Lower lobe of right lung (tissue), 2 donors: ENCODE measurements around the gene BACH2. TPM values are rescaled to one million over a fixed set of nuclear protein-coding genes. Genes with fewer than 3 reads are reported as not detected.

Experiments
- ATAC-seq, 2 donors: fragments of 200-7000 bp; cut with Tn5 transposase; one replicate each; pipeline ENCODE4 v1.9.1; 2020 to 2022; ENCODE audit warnings: mild to moderate bottlenecking in 2 of 2, moderate library complexity in 2 of 2
- DNase-seq: peaks from one replicate; pipeline ENCODE4 v3.0.0-alpha.2; 2020
- H3K27ac ChIP-seq: fragments of 200-600 bp; one replicate; pipeline ENCODE4 v1.8.0; 2022
- H3K27me3 ChIP-seq: fragments of 200-600 bp; one replicate; pipeline ENCODE4 v1.8.0; 2022; ENCODE audit warnings: low read depth
- H3K36me3 ChIP-seq: fragments of 200-600 bp; one replicate; pipeline ENCODE4 v1.8.0; 2022; ENCODE audit warnings: mild to moderate bottlenecking
- H3K4me1 ChIP-seq: fragments of 200-600 bp; one replicate; pipeline ENCODE4 v1.8.0; 2022
- H3K4me3 ChIP-seq: fragments of 200-600 bp; one replicate; pipeline ENCODE4 v1.8.0; 2022; ENCODE audit warnings: mild to moderate bottlenecking
- H3K9me3 ChIP-seq: fragments of 200-600 bp; one replicate; pipeline ENCODE4 v1.8.0; 2022
- intact Hi-C: fragments of 100-400 bp; cut with DNase I; formaldehyde crosslinking; loops from one replicate; pipeline ENCODE4 v1.11.0; 2022
- total RNA-seq: library from RNA; stranded (reverse); fragmentation: NEBNext Ultra II Directional; extraction: Animal tissue kit (Norgen Biotek cat#: 25700); gene quantifications from one replicate; pipeline ENCODE4 v1.2.1, GENCODE V29; 2021
- TF ChIP-seq, protein P1 (sequence below): fragments of 200-600 bp; IDR thresholded peaks from one replicate; pipeline ENCODE4 v1.8.0; 2022; ENCODE audit warnings: antibody characterized with exemption, mild to moderate bottlenecking
- donor health status: DM: no; HTN: yes; CAD: no; lungs with severe emphysema.

Gene BACH2
- total RNA-seq, 1 donor from 2014 or later: 6.3 TPM

DNA sequence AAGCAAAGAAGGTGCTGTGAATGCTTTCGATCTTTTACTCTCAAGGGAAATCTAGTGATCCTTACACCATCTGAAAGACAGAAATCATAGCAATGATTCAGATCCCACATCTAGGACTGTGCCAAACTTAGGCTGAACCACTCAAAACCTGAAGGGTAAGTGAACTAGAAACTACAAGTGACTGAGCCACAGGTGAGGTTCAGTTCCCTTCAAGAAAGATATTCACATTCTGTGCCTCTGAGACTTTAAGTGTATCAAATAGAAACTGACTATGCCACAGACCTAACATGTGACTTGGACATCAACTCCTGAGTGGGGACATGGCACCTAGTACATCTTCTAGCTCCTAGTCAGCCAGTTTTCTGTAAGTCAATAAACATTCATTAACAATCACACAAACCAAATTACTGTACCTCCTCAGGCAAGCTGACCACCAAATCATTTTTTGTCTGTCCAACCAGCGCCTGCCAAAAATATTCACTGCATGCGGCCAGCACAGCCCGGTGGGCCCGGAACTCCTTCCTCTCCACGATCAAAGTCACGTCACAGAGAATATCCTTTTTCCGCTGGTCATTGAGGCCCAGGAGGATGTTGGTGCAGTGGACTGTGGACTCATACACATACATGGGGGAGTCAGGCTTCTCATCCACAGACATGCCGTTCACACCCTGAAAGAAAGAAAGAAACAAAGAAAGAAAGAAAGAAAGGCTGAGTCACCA lies 288.3 kb downstream of the BACH2 start:
- intact Hi-C loops: no loop called here
- Histone ChIP-seq H3K4me1 (no peaks in the 10 kb centered on the region), H3K27ac (no peak overlapping the region), H3K36me3 (no peaks in the 10 kb centered on the region), H3K4me3 (no peak overlapping the region), H3K27me3 (no peaks in the 10 kb centered on the region), H3K9me3 (no peaks in the 10 kb centered on the region)
- DNase-seq (no peak), ATAC-seq (no peak)
- TF ChIP-seq, protein P1, sequence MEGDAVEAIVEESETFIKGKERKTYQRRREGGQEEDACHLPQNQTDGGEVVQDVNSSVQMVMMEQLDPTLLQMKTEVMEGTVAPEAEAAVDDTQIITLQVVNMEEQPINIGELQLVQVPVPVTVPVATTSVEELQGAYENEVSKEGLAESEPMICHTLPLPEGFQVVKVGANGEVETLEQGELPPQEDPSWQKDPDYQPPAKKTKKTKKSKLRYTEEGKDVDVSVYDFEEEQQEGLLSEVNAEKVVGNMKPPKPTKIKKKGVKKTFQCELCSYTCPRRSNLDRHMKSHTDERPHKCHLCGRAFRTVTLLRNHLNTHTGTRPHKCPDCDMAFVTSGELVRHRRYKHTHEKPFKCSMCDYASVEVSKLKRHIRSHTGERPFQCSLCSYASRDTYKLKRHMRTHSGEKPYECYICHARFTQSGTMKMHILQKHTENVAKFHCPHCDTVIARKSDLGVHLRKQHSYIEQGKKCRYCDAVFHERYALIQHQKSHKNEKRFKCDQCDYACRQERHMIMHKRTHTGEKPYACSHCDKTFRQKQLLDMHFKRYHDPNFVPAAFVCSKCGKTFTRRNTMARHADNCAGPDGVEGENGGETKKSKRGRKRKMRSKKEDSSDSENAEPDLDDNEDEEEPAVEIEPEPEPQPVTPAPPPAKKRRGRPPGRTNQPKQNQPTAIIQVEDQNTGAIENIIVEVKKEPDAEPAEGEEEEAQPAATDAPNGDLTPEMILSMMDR: no peak

DNA sequence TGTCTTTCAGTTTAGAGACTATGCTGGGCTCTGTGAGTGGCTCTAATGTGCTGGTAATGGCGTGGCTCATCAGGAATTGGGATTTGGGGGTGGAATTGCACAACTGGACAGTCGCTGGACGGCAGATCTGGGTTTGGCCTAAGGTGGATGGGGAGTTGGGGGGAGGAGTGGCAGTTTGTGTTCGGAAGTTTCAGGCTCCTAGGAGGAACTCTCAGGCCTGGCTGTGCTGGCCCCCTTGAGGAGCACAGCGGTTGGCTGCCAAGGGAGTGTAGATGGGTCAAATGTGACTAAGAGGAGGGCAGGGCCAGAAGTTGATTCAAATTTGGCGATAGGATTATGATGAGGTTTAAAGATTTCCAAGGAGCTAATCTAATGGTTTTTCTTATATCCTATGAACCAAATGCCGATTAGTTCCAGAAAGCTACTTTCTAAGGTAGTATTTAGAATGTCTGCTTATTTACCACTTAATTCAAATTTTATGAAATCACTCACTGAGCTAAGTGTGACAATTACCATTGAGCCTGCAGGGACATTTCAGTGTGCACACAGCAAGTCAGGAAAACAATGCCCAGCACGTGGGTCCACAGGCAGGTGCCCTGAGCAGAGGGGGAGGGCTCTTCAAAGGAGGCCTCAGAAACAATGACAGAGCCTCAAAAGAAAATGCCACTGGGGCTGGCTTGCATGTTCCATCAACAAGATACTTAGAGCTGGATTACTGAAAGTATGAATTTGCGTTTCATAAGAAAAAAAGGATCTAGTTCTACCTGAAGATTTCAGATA lies 291.4 kb downstream of the BACH2 start:
- no peaks in the 10 kb centered on the region for H3K4me1 ChIP-seq
- DNase-seq (no peak), ATAC-seq (no peak)
- no peak overlapping the region for H3K4me3 ChIP-seq
- H3K27ac ChIP-seq: no peak overlapping the region
- H3K9me3 ChIP-seq: no peaks in the 10 kb centered on the region
- intact Hi-C loops: no loop called here
- TF ChIP-seq, protein P1: no peak
- no peaks in the 10 kb centered on the region for H3K36me3 ChIP-seq
- H3K27me3 ChIP-seq: no peaks in the 10 kb centered on the region

DNA sequence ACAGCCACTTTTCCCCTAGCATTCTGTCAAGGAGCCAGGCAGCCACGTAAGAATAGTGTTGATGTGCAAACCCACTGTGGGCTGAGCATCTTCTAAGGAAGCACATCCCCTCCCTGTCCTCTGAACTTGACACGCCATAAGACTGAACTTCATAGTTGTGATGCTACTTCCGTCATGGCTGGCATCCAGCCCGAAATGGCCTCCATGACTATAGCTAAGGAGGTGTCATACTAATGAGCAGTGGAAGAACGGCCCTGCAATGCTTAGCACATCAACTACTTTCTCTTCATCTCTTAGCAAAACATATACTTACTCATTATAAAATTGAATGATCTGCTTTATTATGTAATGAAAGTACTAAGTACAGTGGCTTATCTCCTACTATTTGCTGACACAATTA lies 292.1 kb downstream of the BACH2 start:
- intact Hi-C loops: no loop called here
- H3K4me3 ChIP-seq: no peak overlapping the region
- peaks cover 7% of the 10 kb centered on the region for H3K4me1 ChIP-seq
- H3K27ac ChIP-seq: no peak overlapping the region
- DNase-seq: no peak
- no peaks in the 10 kb centered on the region for H3K36me3 ChIP-seq
- ATAC-seq: no peak
- TF ChIP-seq, protein P1: no peak
- H3K9me3 ChIP-seq: no peaks in the 10 kb centered on the region
- no peaks in the 10 kb centered on the region for H3K27me3 ChIP-seq

DNA sequence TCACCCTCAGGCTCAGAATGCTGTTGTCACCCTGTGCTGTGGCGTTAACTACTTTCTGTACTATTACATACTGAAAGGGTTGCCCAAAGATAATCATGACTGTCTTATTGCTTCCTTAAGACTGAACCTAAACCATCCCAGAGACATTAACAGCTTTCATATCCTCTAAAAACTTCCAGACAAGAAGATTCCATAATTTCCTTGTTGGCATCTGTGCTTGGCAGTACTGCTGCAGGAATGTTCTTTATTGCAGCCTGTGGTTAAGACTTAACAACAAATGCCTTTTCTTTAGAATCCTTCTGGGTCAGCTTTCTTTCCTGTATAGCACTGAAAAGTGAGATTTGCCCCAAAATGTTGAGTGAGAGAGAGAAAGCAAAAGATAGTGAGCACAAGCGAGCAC lies 292.7 kb downstream of the BACH2 start:
- Histone ChIP-seq H3K27me3 (no peaks in the 10 kb centered on the region), H3K36me3 (no peaks in the 10 kb centered on the region), H3K4me3 (no peak overlapping the region), H3K27ac (no peak overlapping the region), H3K4me1 (peaks cover 13% of the 10 kb centered on the region), H3K9me3 (no peaks in the 10 kb centered on the region)
- intact Hi-C loops: no loop called here
- DNase-seq (no peak), ATAC-seq (no peak)
- TF ChIP-seq, protein P1: no peak

DNA sequence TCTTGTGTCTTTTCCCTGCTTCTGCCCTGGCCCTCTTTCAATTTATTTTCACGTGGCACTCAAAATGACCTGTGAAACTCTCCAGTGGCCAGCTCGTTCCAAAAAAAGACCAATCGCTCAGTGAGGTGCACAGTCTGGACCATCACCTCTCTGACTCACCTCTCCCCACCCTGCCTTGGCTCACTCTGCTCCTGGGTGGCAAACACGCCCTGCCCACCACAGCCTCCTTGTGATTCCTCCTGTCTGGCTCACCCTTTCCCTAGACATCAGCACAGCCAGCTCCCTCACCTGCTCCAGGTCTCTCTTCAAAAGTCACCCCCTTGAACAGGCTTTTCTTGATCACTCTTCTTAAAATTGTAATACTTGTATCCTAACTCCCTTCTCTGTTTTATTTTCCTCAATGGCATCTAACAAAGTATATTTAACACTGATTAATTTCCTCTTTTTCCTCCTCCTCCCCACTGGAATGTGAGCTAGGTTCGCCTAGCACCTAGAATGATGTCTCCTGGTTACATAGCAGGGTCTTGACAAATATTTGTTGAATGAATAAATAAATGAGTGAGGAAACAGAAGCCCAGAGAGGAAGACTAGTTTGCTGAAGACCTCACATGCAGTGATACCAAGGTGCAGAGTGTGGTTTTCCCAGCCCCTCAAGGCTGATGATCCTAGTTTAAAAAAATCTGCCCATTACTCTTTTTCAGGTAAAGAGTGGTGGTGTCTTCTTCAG lies 293.4 kb downstream of the BACH2 start:
- intact Hi-C loops: no loop called here
- TF ChIP-seq, protein P1: no peak
- peaks cover 17% of the 10 kb centered on the region for H3K4me1 ChIP-seq
- DNase-seq: no peak
- no peak overlapping the region for H3K27ac ChIP-seq
- H3K9me3 ChIP-seq: no peaks in the 10 kb centered on the region
- no peaks in the 10 kb centered on the region for H3K27me3 ChIP-seq
- ATAC-seq: no peak
- H3K36me3 ChIP-seq: no peaks in the 10 kb centered on the region
- H3K4me3 ChIP-seq: no peak overlapping the region
